Measurements from ENCODE around the gene ASTN2. TPM values are rescaled to one million over a fixed set of nuclear protein-coding genes. Genes with fewer than 3 reads are reported as not detected.

Gene ASTN2
- total RNA-seq, 4 donors from 2014 or later, result 3.0 to 7.0 (median 5.2) TPM

DNA sequence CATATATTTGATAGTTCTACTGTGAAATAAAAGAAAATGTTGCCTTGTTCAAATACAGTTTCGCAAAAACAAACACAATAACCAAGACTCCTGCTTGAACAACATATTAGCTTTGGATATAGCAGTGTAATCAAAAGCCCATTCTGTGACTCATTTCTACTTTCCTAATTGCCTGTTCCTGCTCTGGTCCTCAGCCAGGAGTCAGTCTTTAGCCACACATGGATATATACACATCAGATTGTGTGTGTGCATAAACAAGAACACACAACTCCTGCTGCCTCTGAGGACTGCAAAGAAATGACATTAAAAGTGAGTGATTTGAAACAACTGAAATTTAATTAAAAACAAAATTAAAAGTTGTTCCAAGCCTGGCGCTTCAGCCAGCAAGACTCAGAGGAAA lies 393.0 kb downstream of the ASTN2 start:
- 79 to 91% methylated on average over 2 of the region's 2 CpGs for WGBS, 2 donors (ENCODE audit: low coverage in 1 of 2)
- Histone ChIP-seq H3K9me3 (no peaks in the 10 kb centered on the region), H3K4me1 (no peaks in the 10 kb centered on the region), H3K27ac (no peak overlapping the region), H3K4me3 (no peak overlapping the region), H3K27me3 (no peaks in the 10 kb centered on the region), H3K36me3 (no peaks in the 10 kb centered on the region)
- DNase-seq, result no peak
- no peak for TF ChIP-seq POLR2AphosphoS5 (IDR thresholded peaks at IDR 0.05)
- no peak for TF ChIP-seq EP300 (IDR thresholded peaks at IDR 0.05; ENCODE audit: low read depth)
- TF ChIP-seq POLR2A (IDR thresholded peaks at IDR 0.05), result no peak
- TF ChIP-seq, protein P1, sequence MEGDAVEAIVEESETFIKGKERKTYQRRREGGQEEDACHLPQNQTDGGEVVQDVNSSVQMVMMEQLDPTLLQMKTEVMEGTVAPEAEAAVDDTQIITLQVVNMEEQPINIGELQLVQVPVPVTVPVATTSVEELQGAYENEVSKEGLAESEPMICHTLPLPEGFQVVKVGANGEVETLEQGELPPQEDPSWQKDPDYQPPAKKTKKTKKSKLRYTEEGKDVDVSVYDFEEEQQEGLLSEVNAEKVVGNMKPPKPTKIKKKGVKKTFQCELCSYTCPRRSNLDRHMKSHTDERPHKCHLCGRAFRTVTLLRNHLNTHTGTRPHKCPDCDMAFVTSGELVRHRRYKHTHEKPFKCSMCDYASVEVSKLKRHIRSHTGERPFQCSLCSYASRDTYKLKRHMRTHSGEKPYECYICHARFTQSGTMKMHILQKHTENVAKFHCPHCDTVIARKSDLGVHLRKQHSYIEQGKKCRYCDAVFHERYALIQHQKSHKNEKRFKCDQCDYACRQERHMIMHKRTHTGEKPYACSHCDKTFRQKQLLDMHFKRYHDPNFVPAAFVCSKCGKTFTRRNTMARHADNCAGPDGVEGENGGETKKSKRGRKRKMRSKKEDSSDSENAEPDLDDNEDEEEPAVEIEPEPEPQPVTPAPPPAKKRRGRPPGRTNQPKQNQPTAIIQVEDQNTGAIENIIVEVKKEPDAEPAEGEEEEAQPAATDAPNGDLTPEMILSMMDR (IDR thresholded peaks at IDR 0.05), result no peak
- in situ Hi-C loops (cut with MboI; ENCODE audit: low pct_ligation_motif_present in 1 of 4, low pct_unique_long_range_greater_than_20kb in 1 of 4, low sequenced_read_pairs in 3 of 4) (no loop called here), intact Hi-C loops (cut with DNase I; ENCODE audit: low total_unique reads) (no loop called here)

DNA sequence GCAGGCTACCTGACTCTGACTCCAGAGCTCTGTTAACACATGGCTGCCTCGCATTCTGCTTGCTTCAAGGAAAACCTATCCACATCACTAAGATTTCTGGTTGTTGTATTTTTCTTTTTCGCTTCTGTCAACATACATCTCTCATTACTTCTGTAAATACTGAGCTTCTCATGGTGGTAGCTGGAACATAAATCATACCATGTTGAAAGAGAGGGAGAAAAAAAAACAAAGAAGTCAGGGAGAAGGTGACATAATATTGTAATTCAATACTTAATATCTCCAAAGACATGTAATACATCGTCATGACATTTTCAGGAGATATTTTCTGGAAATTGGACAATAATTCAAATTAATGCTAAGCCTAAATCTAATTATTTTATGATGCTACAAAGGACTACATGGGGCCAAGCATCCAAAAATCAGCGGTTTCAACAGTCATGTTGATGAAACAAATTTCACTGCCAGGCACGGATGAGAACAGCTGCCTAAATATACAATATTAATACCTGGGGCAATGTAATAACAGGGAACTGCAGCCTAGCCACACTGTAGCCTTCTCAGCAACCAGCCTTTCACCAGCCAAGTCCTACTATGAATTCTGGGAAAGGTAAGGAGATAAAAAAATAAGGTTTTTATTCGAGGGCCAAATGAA lies 395.8 kb downstream of the ASTN2 start:
- no peaks in the 10 kb centered on the region for H3K9me3 ChIP-seq
- H3K4me3 ChIP-seq, result no peak overlapping the region
- no peaks in the 10 kb centered on the region for H3K27me3 ChIP-seq
- 60 to 65% methylated on average over 5 to 6 of the region's 6 CpGs for WGBS, 2 donors (ENCODE audit: low coverage in 1 of 2)
- no peak for DNase-seq
- no peak overlapping the region for H3K27ac ChIP-seq
- in situ Hi-C loops (cut with MboI; ENCODE audit: low pct_ligation_motif_present in 1 of 4, low pct_unique_long_range_greater_than_20kb in 1 of 4, low sequenced_read_pairs in 3 of 4) (no loop called here), intact Hi-C loops (cut with DNase I; ENCODE audit: low total_unique reads) (no loop called here)
- TF ChIP-seq POLR2A (IDR thresholded peaks at IDR 0.05), result no peak
- TF ChIP-seq, protein P1 (IDR thresholded peaks at IDR 0.05), result no peak
- no peak for TF ChIP-seq EP300 (IDR thresholded peaks at IDR 0.05; ENCODE audit: low read depth)
- TF ChIP-seq POLR2AphosphoS5 (IDR thresholded peaks at IDR 0.05), result no peak
- H3K36me3 ChIP-seq, result no peaks in the 10 kb centered on the region
- H3K4me1 ChIP-seq, result no peaks in the 10 kb centered on the region

DNA sequence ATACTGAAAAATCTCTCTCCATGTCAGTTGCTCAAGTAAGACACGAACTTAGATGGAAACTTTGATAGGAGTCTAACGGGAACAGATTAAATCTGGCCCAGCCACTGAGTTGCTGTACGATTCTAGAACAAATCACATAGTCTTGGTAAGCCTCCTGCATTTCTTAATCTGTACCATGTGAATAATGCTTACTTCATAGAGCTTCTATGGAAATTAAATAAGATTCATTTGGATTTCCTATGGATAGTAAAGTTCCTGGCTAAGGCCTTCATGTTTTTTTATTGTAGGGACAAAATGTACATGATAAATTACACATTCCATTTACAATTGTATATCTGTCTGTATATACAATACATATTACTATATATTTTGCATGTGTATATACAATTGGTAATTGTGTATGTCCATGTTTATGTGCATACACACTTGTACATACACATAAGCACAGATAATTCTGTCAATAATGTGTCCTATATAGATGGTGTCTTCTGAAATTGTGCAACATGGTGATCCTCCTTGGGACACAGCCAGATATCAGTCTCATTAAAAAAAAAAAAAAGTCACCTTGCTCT lies 397.4 kb downstream of the ASTN2 start:
- TF ChIP-seq, protein P1 (IDR thresholded peaks at IDR 0.05), result no peak
- TF ChIP-seq EP300 (IDR thresholded peaks at IDR 0.05; ENCODE audit: low read depth) (no peak), POLR2A (IDR thresholded peaks at IDR 0.05) (no peak)
- Histone ChIP-seq H3K9me3 (no peaks in the 10 kb centered on the region), H3K27me3 (no peaks in the 10 kb centered on the region), H3K27ac (no peak overlapping the region), H3K36me3 (no peaks in the 10 kb centered on the region), H3K4me3 (no peak overlapping the region), H3K4me1 (no peaks in the 10 kb centered on the region)
- intact Hi-C loops (cut with DNase I; ENCODE audit: low total_unique reads) (no loop called here), in situ Hi-C loops (cut with MboI; ENCODE audit: low pct_ligation_motif_present in 1 of 4, low pct_unique_long_range_greater_than_20kb in 1 of 4, low sequenced_read_pairs in 3 of 4) (no loop called here)
- 44 to 55% methylated on average over 3 of the region's 3 CpGs for WGBS, 2 donors (ENCODE audit: low coverage in 1 of 2)
- no peak for DNase-seq

DNA sequence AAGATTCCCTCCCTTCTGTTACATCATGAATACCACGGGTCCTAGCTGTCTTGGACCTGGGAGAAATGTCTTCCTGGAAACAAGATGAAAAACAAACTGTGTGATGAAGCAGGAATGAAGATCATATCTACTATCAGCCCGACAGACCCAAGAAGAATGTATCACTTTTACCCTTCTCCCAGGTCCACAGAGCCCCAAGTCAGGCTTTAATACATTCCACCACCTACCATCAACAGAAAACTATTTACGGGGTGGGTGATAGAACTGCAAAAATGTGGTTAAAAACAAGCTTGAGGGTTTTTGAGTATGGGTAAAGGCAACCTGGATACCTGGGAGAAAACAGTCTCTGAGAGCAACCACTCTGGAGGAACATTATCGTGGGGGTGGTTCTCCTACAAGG lies 400.8 kb downstream of the ASTN2 start:
- in situ Hi-C loops (cut with MboI; ENCODE audit: low pct_ligation_motif_present in 1 of 4, low pct_unique_long_range_greater_than_20kb in 1 of 4, low sequenced_read_pairs in 3 of 4) (no loop called here), intact Hi-C loops (cut with DNase I; ENCODE audit: low total_unique reads) (no loop called here)
- no peak overlapping the region for H3K27ac ChIP-seq
- no peaks in the 10 kb centered on the region for H3K9me3 ChIP-seq
- no peaks in the 10 kb centered on the region for H3K36me3 ChIP-seq
- no peaks in the 10 kb centered on the region for H3K4me1 ChIP-seq
- no peaks in the 10 kb centered on the region for H3K27me3 ChIP-seq
- no peak overlapping the region for H3K4me3 ChIP-seq
- TF ChIP-seq POLR2AphosphoS5 (IDR thresholded peaks at IDR 0.05) (no peak), POLR2A (IDR thresholded peaks at IDR 0.05) (no peak), EP300 (IDR thresholded peaks at IDR 0.05; ENCODE audit: low read depth) (no peak)
- TF ChIP-seq, protein P1 (IDR thresholded peaks at IDR 0.05), result no peak
- 74 to 75% methylated on average over 3 to 4 of the region's 4 CpGs for WGBS, 2 donors (ENCODE audit: low coverage in 1 of 2)
- no peak for DNase-seq

All from transverse colon (tissue), 4 donors.